ENCODE results near the gene NCBP1.

- TF ChIP-seq POLR2AphosphoS5 (IDR thresholded peaks at IDR 0.05) (no peak), EP300 (IDR thresholded peaks at IDR 0.05) (no peak)
Observed at GRCh38 chr9:97717866-97718265, 84.2 kb downstream of the NCBP1 start.
